Activated T-cell treated with anti-CD3 and anti-CD28 coated beads, Interleukin-2, amount 50 U/mL, for 24 hours (primary cell): ENCODE measurements around the gene AKAP12.

Experiments used
- DNase-seq: peaks from one replicate; pipeline ENCODE4 v3.0.0-alpha.2; 2020
- H3K27ac Mint-ChIP-seq: 2 replicates; pipeline ENCODE4 v1.8.0; 2020; ENCODE audit warnings: mild to moderate bottlenecking, mixed read lengths
- H3K27me3 Mint-ChIP-seq: 2 replicates; pipeline ENCODE4 v1.8.0; 2020; ENCODE audit warnings: mixed read lengths
- H3K36me3 Mint-ChIP-seq: 2 replicates; pipeline ENCODE4 v1.8.0; 2020; ENCODE audit warnings: low read depth, mixed read lengths
- H3K4me1 Mint-ChIP-seq: 2 replicates; pipeline ENCODE4 v1.8.0; 2020; ENCODE audit warnings: low read depth, mixed read lengths
- H3K4me3 Mint-ChIP-seq: 2 replicates; pipeline ENCODE4 v1.8.0; 2020; ENCODE audit warnings: mild to moderate bottlenecking, moderate library complexity, mixed read lengths
- H3K9me3 Mint-ChIP-seq: 2 replicates; pipeline ENCODE4 v1.8.0; 2020; ENCODE audit warnings: mixed read lengths

Gene AKAP12

GRCh38 chr6:151254451-151255081 lies 14.8 kb downstream of the AKAP12 start:
- Mint-ChIP-seq H3K27ac (no peak overlapping the region), H3K4me3 (no peak overlapping the region), H3K36me3 (no peaks in the 10 kb centered on the region)

GRCh38 chr6:151255811-151256210 lies 16.0 kb downstream of the AKAP12 start:
- H3K9me3 Mint-ChIP-seq: no peaks in the 10 kb centered on the region
- no peak overlapping the region for H3K27ac Mint-ChIP-seq
- H3K4me3 Mint-ChIP-seq: no peak overlapping the region
- DNase-seq: no peak
- H3K4me1 Mint-ChIP-seq: no peaks in the 10 kb centered on the region
- no peaks in the 10 kb centered on the region for H3K36me3 Mint-ChIP-seq
- peaks cover 15% of the 10 kb centered on the region for H3K27me3 Mint-ChIP-seq

More at GRCh38 chr6:151254451-151255081, 14.8 kb downstream of the AKAP12 start:
- Mint-ChIP-seq H3K27me3 (peaks cover 14% of the 10 kb centered on the region), H3K4me1 (no peaks in the 10 kb centered on the region), H3K9me3 (no peaks in the 10 kb centered on the region)
- no peak for DNase-seq

GRCh38 chr6:151257985-151258445 lies 18.2 kb downstream of the AKAP12 start:
- Mint-ChIP-seq H3K36me3 (no peaks in the 10 kb centered on the region), H3K9me3 (no peaks in the 10 kb centered on the region), H3K4me1 (no peaks in the 10 kb centered on the region), H3K4me3 (no peak overlapping the region), H3K27me3 (peaks cover 13% of the 10 kb centered on the region), H3K27ac (no peak overlapping the region)
- no peak for DNase-seq

- Mint-ChIP-seq H3K9me3 (no peaks in the 10 kb centered on the region), H3K4me1 (no peaks in the 10 kb centered on the region), H3K4me3 (no peak overlapping the region), H3K36me3 (no peaks in the 10 kb centered on the region), H3K27ac (no peak overlapping the region), H3K27me3 (peaks cover 17% of the 10 kb centered on the region)
- no peak for DNase-seq
These were observed 20.4 kb downstream of the AKAP12 start for GRCh38 chr6:151260205-151260604.

GRCh38 chr6:151263035-151263434 lies 23.3 kb downstream of the AKAP12 start:
- DNase-seq: no peak
- Mint-ChIP-seq H3K4me1 (no peaks in the 10 kb centered on the region), H3K4me3 (no peak overlapping the region), H3K27me3 (peaks cover 29% of the 10 kb centered on the region), H3K36me3 (no peaks in the 10 kb centered on the region), H3K27ac (no peak overlapping the region), H3K9me3 (no peaks in the 10 kb centered on the region)

GRCh38 chr6:151263967-151264366 lies 24.2 kb downstream of the AKAP12 start:
- peaks cover 29% of the 10 kb centered on the region for H3K27me3 Mint-ChIP-seq

GRCh38 chr6:151265282-151265681 lies 25.5 kb downstream of the AKAP12 start:
- H3K36me3 Mint-ChIP-seq: no peaks in the 10 kb centered on the region
- H3K4me1 Mint-ChIP-seq: no peaks in the 10 kb centered on the region
- no peaks in the 10 kb centered on the region for H3K9me3 Mint-ChIP-seq
- no peak overlapping the region for H3K4me3 Mint-ChIP-seq
- no peak overlapping the region for H3K27ac Mint-ChIP-seq
- DNase-seq: no peak
- H3K27me3 Mint-ChIP-seq: peaks cover 28% of the 10 kb centered on the region

More at GRCh38 chr6:151263967-151264366, 24.2 kb downstream of the AKAP12 start:
- no peaks in the 10 kb centered on the region for H3K9me3 Mint-ChIP-seq
- no peak for DNase-seq
- no peak overlapping the region for H3K27ac Mint-ChIP-seq
- H3K36me3 Mint-ChIP-seq: no peaks in the 10 kb centered on the region
- no peaks in the 10 kb centered on the region for H3K4me1 Mint-ChIP-seq
- H3K4me3 Mint-ChIP-seq: no peak overlapping the region

- H3K4me3 Mint-ChIP-seq: no peak overlapping the region
- H3K36me3 Mint-ChIP-seq: no peaks in the 10 kb centered on the region
- no peaks in the 10 kb centered on the region for H3K4me1 Mint-ChIP-seq
- H3K27me3 Mint-ChIP-seq: peaks cover 16% of the 10 kb centered on the region
- DNase-seq: no peak
- H3K9me3 Mint-ChIP-seq: no peaks in the 10 kb centered on the region
- no peak overlapping the region for H3K27ac Mint-ChIP-seq
These were observed 29.7 kb downstream of the AKAP12 start for GRCh38 chr6:151269321-151269995.

GRCh38 chr6:151275121-151275520 lies 35.4 kb downstream of the AKAP12 start:
- Mint-ChIP-seq H3K9me3 (no peaks in the 10 kb centered on the region), H3K4me1 (no peaks in the 10 kb centered on the region), H3K27me3 (peaks cover 19% of the 10 kb centered on the region), H3K27ac (no peak overlapping the region), H3K36me3 (no peaks in the 10 kb centered on the region), H3K4me3 (no peak overlapping the region)
- DNase-seq: no peak

GRCh38 chr6:151275566-151275965 lies 35.8 kb downstream of the AKAP12 start:
- H3K4me3 Mint-ChIP-seq: no peak overlapping the region
- H3K27me3 Mint-ChIP-seq: peaks cover 19% of the 10 kb centered on the region
- no peaks in the 10 kb centered on the region for H3K36me3 Mint-ChIP-seq
- no peak for DNase-seq
- no peaks in the 10 kb centered on the region for H3K4me1 Mint-ChIP-seq
- no peak overlapping the region for H3K27ac Mint-ChIP-seq
- no peaks in the 10 kb centered on the region for H3K9me3 Mint-ChIP-seq

GRCh38 chr6:151276112-151276740 lies 36.5 kb downstream of the AKAP12 start:
- H3K36me3 Mint-ChIP-seq: no peaks in the 10 kb centered on the region
- no peaks in the 10 kb centered on the region for H3K9me3 Mint-ChIP-seq
- H3K4me3 Mint-ChIP-seq: no peak overlapping the region
- peaks cover 22% of the 10 kb centered on the region for H3K27me3 Mint-ChIP-seq
- H3K27ac Mint-ChIP-seq: no peak overlapping the region
- no peak for DNase-seq
- no peaks in the 10 kb centered on the region for H3K4me1 Mint-ChIP-seq

GRCh38 chr6:151279891-151280290 lies 40.1 kb downstream of the AKAP12 start:
- peaks cover 50% of the 10 kb centered on the region for H3K27me3 Mint-ChIP-seq
- DNase-seq: no peak
- no peak overlapping the region for H3K4me3 Mint-ChIP-seq
- H3K9me3 Mint-ChIP-seq: no peaks in the 10 kb centered on the region
- H3K27ac Mint-ChIP-seq: no peak overlapping the region
- H3K4me1 Mint-ChIP-seq: peaks cover 11% of the 10 kb centered on the region
- no peaks in the 10 kb centered on the region for H3K36me3 Mint-ChIP-seq

GRCh38 chr6:151280859-151281258 lies 41.1 kb downstream of the AKAP12 start:
- Mint-ChIP-seq H3K4me1 (peaks cover 17% of the 10 kb centered on the region), H3K36me3 (no peaks in the 10 kb centered on the region), H3K4me3 (no peak overlapping the region), H3K27ac (no peak overlapping the region), H3K9me3 (no peaks in the 10 kb centered on the region), H3K27me3 (peaks cover 55% of the 10 kb centered on the region)
- DNase-seq: no peak

GRCh38 chr6:151284012-151284411 lies 44.2 kb downstream of the AKAP12 start:
- no peak for DNase-seq
- Mint-ChIP-seq H3K9me3 (no peaks in the 10 kb centered on the region), H3K36me3 (no peaks in the 10 kb centered on the region), H3K27me3 (peaks cover 52% of the 10 kb centered on the region), H3K27ac (no peak overlapping the region), H3K4me3 (no peak overlapping the region), H3K4me1 (peaks cover 25% of the 10 kb centered on the region)

- Mint-ChIP-seq H3K4me1 (peaks cover 31% of the 10 kb centered on the region), H3K27ac (peak overlapping the region; percentile 75), H3K27me3 (peaks cover 47% of the 10 kb centered on the region), H3K9me3 (no peaks in the 10 kb centered on the region), H3K4me3 (no peak overlapping the region), H3K36me3 (no peaks in the 10 kb centered on the region)
- no peak for DNase-seq
These were observed 44.8 kb downstream of the AKAP12 start for GRCh38 chr6:151284548-151285017.
